ENCODE results near the gene DYNC1LI1.

- no peak for TF ChIP-seq CTCF (conservative IDR thresholded peaks at IDR 0.05; ENCODE audit: low read length)
- no peak for TF ChIP-seq EZH2phosphoT487 (IDR thresholded peaks at IDR 0.05; ENCODE audit: borderline replicate concordance, low read depth, low read length)
These were observed 19.2 kb downstream of the DYNC1LI1 start for GRCh38 chr3:32551496-32551895.
